HepG2 (cell line): ENCODE results near the gene SERPINB6. TPM values are rescaled to one million over a fixed set of nuclear protein-coding genes. Genes with fewer than 3 reads are reported as not detected.

Source experiments
- ARNTL ChIP-seq: sonication (generic); formaldehyde crosslinking; IDR thresholded peaks from 2 replicates; pipeline ENCODE4 v1.4.0; 2020; ENCODE audit warnings: mild to moderate bottlenecking, missing genetic modification reagents
- CCAR2 ChIP-seq: fragments of 200-400 bp; formaldehyde crosslinking; optimal IDR thresholded peaks from 2 replicates; pipeline ENCODE3; 2018; ENCODE audit warnings: low read depth, mild to moderate bottlenecking, low read length, moderate library complexity
- FLYWCH1 ChIP-seq: sonication (generic); formaldehyde crosslinking; IDR thresholded peaks from 2 replicates; pipeline ENCODE4 v1.8.1; 2023; ENCODE audit warnings: mild to moderate bottlenecking, missing genetic modification reagents
- KLF9 ChIP-seq: IDR thresholded peaks from 2 replicates; pipeline ENCODE4 v1.6.1; 2016; ENCODE audit warnings: low read depth
- MAFG ChIP-seq: sonication (generic); formaldehyde crosslinking; IDR thresholded peaks from 2 replicates; pipeline ENCODE4 v1.5.1; 2020; ENCODE audit warnings: mild to moderate bottlenecking, missing genetic modification reagents
- MAFK ChIP-seq, 2 experiments: IDR thresholded peaks in 1 of 2; conservative IDR thresholded peaks in 1 of 2; 2 replicates each; pipeline ENCODE4 v1.6.1; 2011; ENCODE audit warnings: improper control_type of control experiment in 2 of 2, low read length in 2 of 2
- MBD4 ChIP-seq: IDR thresholded peaks from 2 replicates; pipeline ENCODE4 v1.6.1; 2012; ENCODE audit warnings: low read length, inconsistent platforms, borderline replicate concordance
- MTA1 ChIP-seq: sonication (generic); formaldehyde crosslinking; IDR thresholded peaks from 2 replicates; pipeline ENCODE4 v1.4.0; 2020; ENCODE audit warnings: missing genetic modification reagents, mild to moderate bottlenecking, borderline replicate concordance
- RAD21 ChIP-seq: fragments of 450-650 bp; formaldehyde crosslinking; IDR thresholded peaks from 2 replicates; pipeline ENCODE4 v1.5.0; 2020; ENCODE audit warnings: mild to moderate bottlenecking
- RXRA ChIP-seq: sonication (generic); formaldehyde crosslinking; IDR thresholded peaks from 2 replicates; pipeline ENCODE4 v1.5.1; 2020; ENCODE audit warnings: missing genetic modification reagents
- SALL1 ChIP-seq: sonication (generic); formaldehyde crosslinking; IDR thresholded peaks from 2 replicates; pipeline ENCODE4 v1.8.0; 2022; ENCODE audit warnings: mild to moderate bottlenecking, missing genetic modification reagents
- SRF ChIP-seq: IDR thresholded peaks from 2 replicates; pipeline ENCODE4 v1.6.1; 2011; ENCODE audit warnings: mild to moderate bottlenecking, low read depth, low read length, moderate library complexity
- TBX3 ChIP-seq: fragments of 450-650 bp; IDR thresholded peaks from 2 replicates; pipeline ENCODE4 v1.6.1; 2017; ENCODE audit warnings: antibody characterized with exemption, mild to moderate bottlenecking, inconsistent platforms, borderline replicate concordance
- THAP7 ChIP-seq: sonication (generic); formaldehyde crosslinking; IDR thresholded peaks from 2 replicates; pipeline ENCODE4 v1.8.1; 2023; ENCODE audit warnings: mild to moderate bottlenecking, missing genetic modification reagents
- ZC3H4 ChIP-seq: sonication (generic); formaldehyde crosslinking; IDR thresholded peaks from 2 replicates; pipeline ENCODE4 v1.4.0; 2020; ENCODE audit warnings: missing genetic modification reagents, borderline replicate concordance
- ZNF180 ChIP-seq: sonication (generic); formaldehyde crosslinking; IDR thresholded peaks from 2 replicates; pipeline ENCODE4 v1.4.0; 2020; ENCODE audit warnings: low read depth, missing genetic modification reagents, borderline replicate concordance
- ZNF260 ChIP-seq: sonication (generic); formaldehyde crosslinking; IDR thresholded peaks from 2 replicates; pipeline ENCODE4 v1.4.0; 2020; ENCODE audit warnings: missing genetic modification reagents, low read depth, mild to moderate bottlenecking, borderline replicate concordance
- ZNF335 ChIP-seq: sonication (generic); formaldehyde crosslinking; IDR thresholded peaks from 2 replicates; pipeline ENCODE4 v1.4.0; 2020; ENCODE audit warnings: missing genetic modification reagents
- ZNF557 ChIP-seq: sonication (generic); formaldehyde crosslinking; IDR thresholded peaks from 2 replicates; pipeline ENCODE4 v1.4.0; 2020; ENCODE audit warnings: missing genetic modification reagents
- ZNF616 ChIP-seq: sonication (generic); formaldehyde crosslinking; IDR thresholded peaks from 2 replicates; pipeline ENCODE4 v1.5.0; 2020; ENCODE audit warnings: low read depth, mild to moderate bottlenecking, missing genetic modification reagents
- ZSCAN20 ChIP-seq: sonication (generic); formaldehyde crosslinking; IDR thresholded peaks from 2 replicates; pipeline ENCODE4 v1.4.0; 2020; ENCODE audit warnings: missing genetic modification reagents, mild to moderate bottlenecking, borderline replicate concordance
- polyA plus RNA-seq, 8 experiments: library from polyadenylated mRNA; depleted of rRNA in 3 of 8; stranded (reverse) in 7 of 8; unstranded in 1 of 8; fragments of >200 nt; fragmentation: Illumina TruSeq in 4 of 8; extraction: Trizol in 4 of 8; gene quantifications; 2 replicates each; pipeline versions ENCODE4 v1.2.1 to v1.2.3, GENCODE V29; 2011 to 2016; ENCODE audit warnings: low read depth in 4 of 8, missing spikeins in 1 of 8, mixed read lengths in 1 of 8; ENCODE audit not compliant: insufficient read depth in 1 of 8
- total RNA-seq, 5 experiments: library from RNA; depleted of rRNA; stranded (reverse); fragments of >200 nt; fragmentation: Illumina TruSeq; extraction: Trizol; gene quantifications; 2 replicates each; pipeline ENCODE4 v1.2.3, GENCODE V29; 2016; ENCODE audit warnings: low read depth in 1 of 5
- TF ChIP-seq, protein P1 (sequence below): sonication (generic); formaldehyde crosslinking; IDR thresholded peaks from 2 replicates; pipeline ENCODE4 v1.5.0; 2020; ENCODE audit warnings: mild to moderate bottlenecking, missing genetic modification reagents, moderate library complexity
- TF ChIP-seq, protein P2 (sequence below): sonication (generic); formaldehyde crosslinking; IDR thresholded peaks from 2 replicates; pipeline ENCODE4 v1.4.0; 2020; ENCODE audit warnings: missing genetic modification reagents
- TF ChIP-seq, protein P3 (sequence below): sonication (generic); formaldehyde crosslinking; IDR thresholded peaks from 2 replicates; pipeline ENCODE4 v1.5.1; 2020; ENCODE audit warnings: mild to moderate bottlenecking, missing genetic modification reagents, borderline replicate concordance

SERPINB6 gene
- total and polyA plus RNA-seq, 2 of the 13 experiments (the other 11 are each of a cell fraction or from before 2014, with no cell fraction given) = 38.2 to 61.3 TPM

- TF ChIP-seq, protein P1, sequence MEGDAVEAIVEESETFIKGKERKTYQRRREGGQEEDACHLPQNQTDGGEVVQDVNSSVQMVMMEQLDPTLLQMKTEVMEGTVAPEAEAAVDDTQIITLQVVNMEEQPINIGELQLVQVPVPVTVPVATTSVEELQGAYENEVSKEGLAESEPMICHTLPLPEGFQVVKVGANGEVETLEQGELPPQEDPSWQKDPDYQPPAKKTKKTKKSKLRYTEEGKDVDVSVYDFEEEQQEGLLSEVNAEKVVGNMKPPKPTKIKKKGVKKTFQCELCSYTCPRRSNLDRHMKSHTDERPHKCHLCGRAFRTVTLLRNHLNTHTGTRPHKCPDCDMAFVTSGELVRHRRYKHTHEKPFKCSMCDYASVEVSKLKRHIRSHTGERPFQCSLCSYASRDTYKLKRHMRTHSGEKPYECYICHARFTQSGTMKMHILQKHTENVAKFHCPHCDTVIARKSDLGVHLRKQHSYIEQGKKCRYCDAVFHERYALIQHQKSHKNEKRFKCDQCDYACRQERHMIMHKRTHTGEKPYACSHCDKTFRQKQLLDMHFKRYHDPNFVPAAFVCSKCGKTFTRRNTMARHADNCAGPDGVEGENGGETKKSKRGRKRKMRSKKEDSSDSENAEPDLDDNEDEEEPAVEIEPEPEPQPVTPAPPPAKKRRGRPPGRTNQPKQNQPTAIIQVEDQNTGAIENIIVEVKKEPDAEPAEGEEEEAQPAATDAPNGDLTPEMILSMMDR = peak; percentile 93
- TF ChIP-seq ZC3H4 = peak; percentile 71; the same call in 1 of the 2 replicates
- no peak for TF ChIP-seq MBD4
- peak; percentile 91; the same call in 1 of the 2 replicates for TF ChIP-seq ZNF260 (CRISPR knock-in tag)
- TF ChIP-seq ZNF180 (CRISPR knock-in tag) = no peak; the same call in 1 of the 2 replicates
- TF ChIP-seq RXRA (CRISPR knock-in tag) = peak; percentile 65; the same call in 1 of the 2 replicates
- TF ChIP-seq, protein P2, sequence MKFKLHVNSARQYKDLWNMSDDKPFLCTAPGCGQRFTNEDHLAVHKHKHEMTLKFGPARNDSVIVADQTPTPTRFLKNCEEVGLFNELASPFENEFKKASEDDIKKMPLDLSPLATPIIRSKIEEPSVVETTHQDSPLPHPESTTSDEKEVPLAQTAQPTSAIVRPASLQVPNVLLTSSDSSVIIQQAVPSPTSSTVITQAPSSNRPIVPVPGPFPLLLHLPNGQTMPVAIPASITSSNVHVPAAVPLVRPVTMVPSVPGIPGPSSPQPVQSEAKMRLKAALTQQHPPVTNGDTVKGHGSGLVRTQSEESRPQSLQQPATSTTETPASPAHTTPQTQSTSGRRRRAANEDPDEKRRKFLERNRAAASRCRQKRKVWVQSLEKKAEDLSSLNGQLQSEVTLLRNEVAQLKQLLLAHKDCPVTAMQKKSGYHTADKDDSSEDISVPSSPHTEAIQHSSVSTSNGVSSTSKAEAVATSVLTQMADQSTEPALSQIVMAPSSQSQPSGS = peak; percentile 18; the same call in 1 of the 2 replicates
- TF ChIP-seq MAFK (conservative IDR thresholded peaks at IDR 0.05 in 1 of 2, IDR thresholded peaks at IDR 0.05 in 1 of 2; ENCODE audit: low read length in 2 of 2) = peak; percentile 37 to 46
- peak; percentile 94; the same call in 1 of the 2 replicates for TF ChIP-seq THAP7
- peak; percentile 30; the same call in 1 of the 2 replicates for TF ChIP-seq FLYWCH1 (CRISPR knock-in tag)
- TF ChIP-seq MTA1 (CRISPR knock-in tag) = peak; percentile 91
- no peak for TF ChIP-seq ZNF335
- no peak; the same call in none of the 2 replicates for TF ChIP-seq ZSCAN20 (CRISPR knock-in tag)
- no peak for TF ChIP-seq CCAR2
- peak; percentile 60; the same call in 1 of the 2 replicates for TF ChIP-seq MAFG (CRISPR knock-in tag)
- 0 out of 2 replicates have a peak, but pooled peaks have one; percentile 47 for TF ChIP-seq KLF9 (CRISPR knock-in tag)
- TF ChIP-seq, protein P3, sequence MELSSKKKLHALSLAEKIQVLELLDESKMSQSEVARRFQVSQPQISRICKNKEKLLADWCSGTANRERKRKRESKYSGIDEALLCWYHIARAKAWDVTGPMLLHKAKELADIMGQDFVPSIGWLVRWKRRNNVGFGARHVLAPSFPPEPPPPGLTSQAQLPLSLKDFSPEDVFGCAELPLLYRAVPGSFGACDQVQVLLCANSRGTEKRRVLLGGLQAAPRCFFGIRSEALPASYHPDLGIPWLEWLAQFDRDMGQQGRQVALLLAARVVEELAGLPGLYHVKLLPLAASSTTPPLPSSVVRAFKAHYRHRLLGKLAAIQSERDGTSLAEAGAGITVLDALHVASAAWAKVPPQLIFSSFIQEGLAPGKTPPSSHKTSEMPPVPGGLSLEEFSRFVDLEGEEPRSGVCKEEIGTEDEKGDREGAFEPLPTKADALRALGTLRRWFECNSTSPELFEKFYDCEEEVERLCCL (CRISPR knock-in tag) = no peak
- TF ChIP-seq RAD21 (CRISPR knock-in tag) = peak; percentile 99
- peak; percentile 22; the same call in 1 of the 2 replicates for TF ChIP-seq TBX3
- TF ChIP-seq SRF = no peak
- peak; percentile 82; the same call in 1 of the 2 replicates for TF ChIP-seq SALL1 (CRISPR knock-in tag)
- no peak for TF ChIP-seq ARNTL
- 0 out of 2 replicates have a peak, but pooled peaks have one; percentile 62 for TF ChIP-seq ZNF557 (CRISPR knock-in tag)
- TF ChIP-seq ZNF616 (CRISPR knock-in tag) = 0 out of 2 replicates have a peak, but pooled peaks have one; percentile 35
These were observed 17.3 kb upstream of the SERPINB6 start (continued) for GRCh38 chr6:2988426-2989331.
